ENCODE results near the gene ARHGAP22. TPM values are rescaled to one million over a fixed set of nuclear protein-coding genes. Genes with fewer than 3 reads are reported as not detected.

The ARHGAP22 gene
- total RNA-seq, 2 experiments from 2014 or later: not detected

DNA sequence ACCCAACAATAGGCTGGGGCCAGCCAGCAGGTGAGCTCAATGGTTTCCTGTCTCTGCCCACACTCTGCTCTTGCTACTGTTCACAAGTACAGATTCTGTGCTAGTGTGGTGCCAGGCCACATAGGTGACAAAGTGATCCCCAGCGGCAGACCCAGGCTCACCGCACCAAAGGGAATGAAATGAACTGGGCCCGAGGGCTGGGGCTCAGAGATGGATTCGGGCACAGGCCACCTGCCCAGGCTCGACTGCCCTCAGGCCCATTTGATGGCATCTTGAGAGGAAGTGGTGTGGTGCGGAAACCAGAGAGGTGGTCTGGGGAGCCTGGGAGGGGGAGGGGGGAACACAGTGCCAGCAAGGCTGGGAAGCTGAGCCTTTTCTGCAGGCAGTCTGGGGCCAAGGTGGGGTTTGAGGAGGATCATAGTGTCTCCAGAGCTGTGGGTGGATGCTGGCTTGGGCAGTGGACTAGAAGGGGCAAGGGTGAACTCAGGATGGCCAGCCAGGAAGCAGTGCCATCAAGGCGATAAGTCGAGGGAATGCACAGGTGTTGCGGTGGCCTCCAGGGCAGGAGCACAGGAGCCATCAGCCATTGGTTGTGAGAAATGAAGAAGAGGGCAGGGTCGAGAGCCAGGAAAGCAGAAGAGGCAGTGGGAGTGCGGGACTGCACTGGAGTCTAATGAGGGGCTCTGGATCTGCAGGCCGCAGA, 85.2 kb downstream of the ARHGAP22 start:
- Histone ChIP-seq H3K9me3 (ENCODE audit: control insufficient read depth in 1 of 2, insufficient read depth in 1 of 2, low read length in 2 of 2) (peaks cover 8 to 10% of the 10 kb centered on the region in 2 experiments), H3K27me3 (ENCODE audit: control insufficient read depth in 1 of 2, insufficient read depth in 2 of 2, low read length in 2 of 2) (peaks cover 15 to 20% of the 10 kb centered on the region in 2 experiments), H3K36me3 (ENCODE audit: insufficient read depth, low read length) (no peaks in the 10 kb centered on the region), H3K4me3 (ENCODE audit: low read length) (no peak overlapping the region), H3K27ac (ENCODE audit: low read depth in 1 of 2, low read length in 2 of 2) (no peak overlapping the region), H3K4me1 (ENCODE audit: insufficient read depth, low read length) (peaks cover 4% of the 10 kb centered on the region)
- H3K9me3 Mint-ChIP-seq: peaks cover 2% of the 10 kb centered on the region
- no peaks in the 10 kb centered on the region for H3K36me3 Mint-ChIP-seq (ENCODE audit: low read depth)
- H3K27me3 Mint-ChIP-seq: peaks cover 55% of the 10 kb centered on the region
- no peak for DNase-seq
- intact Hi-C loops (cut with DNase I, micrococcal nuclease): no loop called here
- H3K27ac Mint-ChIP-seq: no peak overlapping the region
- ATAC-seq (ENCODE audit: poor library complexity): no peak
- H3K4me1 Mint-ChIP-seq (ENCODE audit: low read depth): no peaks in the 10 kb centered on the region
- POLR2A ChIA-PET: no interaction called here
- CTCF ChIA-PET: no interaction called here
- H3K4me3 Mint-ChIP-seq: no peak overlapping the region
- TF ChIP-seq, protein P1, sequence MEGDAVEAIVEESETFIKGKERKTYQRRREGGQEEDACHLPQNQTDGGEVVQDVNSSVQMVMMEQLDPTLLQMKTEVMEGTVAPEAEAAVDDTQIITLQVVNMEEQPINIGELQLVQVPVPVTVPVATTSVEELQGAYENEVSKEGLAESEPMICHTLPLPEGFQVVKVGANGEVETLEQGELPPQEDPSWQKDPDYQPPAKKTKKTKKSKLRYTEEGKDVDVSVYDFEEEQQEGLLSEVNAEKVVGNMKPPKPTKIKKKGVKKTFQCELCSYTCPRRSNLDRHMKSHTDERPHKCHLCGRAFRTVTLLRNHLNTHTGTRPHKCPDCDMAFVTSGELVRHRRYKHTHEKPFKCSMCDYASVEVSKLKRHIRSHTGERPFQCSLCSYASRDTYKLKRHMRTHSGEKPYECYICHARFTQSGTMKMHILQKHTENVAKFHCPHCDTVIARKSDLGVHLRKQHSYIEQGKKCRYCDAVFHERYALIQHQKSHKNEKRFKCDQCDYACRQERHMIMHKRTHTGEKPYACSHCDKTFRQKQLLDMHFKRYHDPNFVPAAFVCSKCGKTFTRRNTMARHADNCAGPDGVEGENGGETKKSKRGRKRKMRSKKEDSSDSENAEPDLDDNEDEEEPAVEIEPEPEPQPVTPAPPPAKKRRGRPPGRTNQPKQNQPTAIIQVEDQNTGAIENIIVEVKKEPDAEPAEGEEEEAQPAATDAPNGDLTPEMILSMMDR (IDR thresholded peaks at IDR 0.05): no peak

DNA sequence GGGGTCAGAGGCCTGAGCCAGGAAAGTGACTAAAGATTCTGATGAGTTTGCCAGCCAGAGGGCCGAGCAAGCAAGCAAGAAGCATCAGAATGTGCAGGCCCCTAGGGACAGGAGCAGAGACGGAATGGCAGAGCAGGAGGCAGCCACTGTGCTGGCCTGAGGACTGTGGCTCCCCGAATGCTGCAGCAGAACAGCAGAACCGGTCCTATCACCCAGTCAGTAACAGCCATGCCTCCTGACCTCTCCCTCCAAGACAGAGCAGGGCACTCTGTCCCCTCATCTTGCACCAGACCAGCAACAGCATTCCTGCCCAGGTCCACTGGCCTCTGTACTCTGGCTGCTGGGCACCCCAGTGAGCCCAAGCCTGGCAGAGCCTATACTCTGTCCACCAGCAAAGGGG, 85.9 kb downstream of the ARHGAP22 start:
- Histone ChIP-seq H3K36me3 (ENCODE audit: insufficient read depth, low read length) (no peaks in the 10 kb centered on the region), H3K4me1 (ENCODE audit: insufficient read depth, low read length) (peaks cover 4% of the 10 kb centered on the region), H3K27ac (ENCODE audit: low read depth in 1 of 2, low read length in 2 of 2) (no peak overlapping the region), H3K9me3 (ENCODE audit: control insufficient read depth in 1 of 2, insufficient read depth in 1 of 2, low read length in 2 of 2) (peaks cover 10 to 13% of the 10 kb centered on the region in 2 experiments), H3K4me3 (ENCODE audit: low read length) (no peak overlapping the region), H3K27me3 (ENCODE audit: control insufficient read depth in 1 of 2, insufficient read depth in 2 of 2, low read length in 2 of 2) (peaks cover 15 to 20% of the 10 kb centered on the region in 2 experiments)
- H3K27me3 Mint-ChIP-seq: peaks cover 53% of the 10 kb centered on the region
- no peak overlapping the region for H3K27ac Mint-ChIP-seq
- intact Hi-C loops (cut with DNase I, micrococcal nuclease): no loop called here
- no peaks in the 10 kb centered on the region for H3K36me3 Mint-ChIP-seq (ENCODE audit: low read depth)
- ChIA-PET POLR2A (no interaction called here), CTCF (no interaction called here)
- no peak overlapping the region for H3K4me3 Mint-ChIP-seq
- ATAC-seq (ENCODE audit: poor library complexity) (no peak), DNase-seq (no peak)
- H3K9me3 Mint-ChIP-seq: peaks cover 2% of the 10 kb centered on the region
- no peaks in the 10 kb centered on the region for H3K4me1 Mint-ChIP-seq (ENCODE audit: low read depth)
- TF ChIP-seq, protein P1 (IDR thresholded peaks at IDR 0.05): no peak

DNA sequence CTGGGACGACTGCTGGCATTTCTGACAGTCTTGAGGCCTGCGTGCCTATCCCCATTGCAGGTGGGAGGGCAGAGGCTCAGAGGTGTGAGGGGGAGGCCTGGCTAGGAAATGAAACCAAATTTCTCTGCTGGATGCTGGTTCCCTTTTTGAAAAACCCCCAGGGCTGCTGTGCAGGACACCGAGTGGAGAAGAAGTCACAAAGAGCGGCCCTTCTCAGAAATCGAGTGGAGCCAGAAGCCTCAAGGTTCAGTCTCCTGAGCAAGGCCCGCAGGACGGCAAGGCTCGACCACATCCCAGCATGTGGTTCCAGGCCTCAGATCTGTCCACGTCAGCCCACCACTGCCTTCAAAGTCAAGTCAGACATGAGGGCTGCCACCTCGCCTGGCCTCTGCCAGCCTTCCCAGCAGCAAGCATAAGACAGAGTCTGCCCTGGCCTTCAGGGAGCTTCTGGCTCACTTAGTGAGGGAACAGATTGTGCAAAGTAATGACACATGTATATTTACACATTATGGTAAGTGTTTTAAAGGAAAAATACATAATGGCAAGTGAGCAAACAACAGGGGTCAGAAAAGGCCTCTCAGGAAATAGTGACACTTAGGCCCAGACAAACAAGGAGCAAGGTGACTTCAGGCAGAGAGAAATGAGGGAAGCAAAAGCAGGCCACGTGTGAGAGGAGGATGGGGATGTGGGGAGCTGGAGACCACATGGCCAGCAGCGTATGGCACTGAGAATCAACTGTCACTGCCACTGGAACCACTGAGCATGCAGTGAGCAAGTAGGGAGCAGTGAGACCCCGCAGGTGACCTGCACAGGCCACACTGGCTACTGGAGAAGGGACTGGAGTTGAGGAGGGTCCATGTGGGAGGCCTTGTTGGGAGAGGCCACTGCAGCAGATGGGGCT, 86.7 kb downstream of the ARHGAP22 start:
- peaks cover 10 to 14% of the 10 kb centered on the region in 2 experiments for H3K9me3 ChIP-seq (ENCODE audit: control insufficient read depth in 1 of 2, insufficient read depth in 1 of 2, low read length in 2 of 2)
- TF ChIP-seq, protein P1 (IDR thresholded peaks at IDR 0.05): no peak
- no peak overlapping the region for H3K27ac ChIP-seq (ENCODE audit: low read depth in 1 of 2, low read length in 2 of 2)
- H3K27ac Mint-ChIP-seq: no peak overlapping the region
- peaks cover 12 to 18% of the 10 kb centered on the region in 2 experiments for H3K27me3 ChIP-seq (ENCODE audit: control insufficient read depth in 1 of 2, insufficient read depth in 2 of 2, low read length in 2 of 2)
- peaks cover 4% of the 10 kb centered on the region for H3K4me1 ChIP-seq (ENCODE audit: insufficient read depth, low read length)
- no peak overlapping the region for H3K4me3 ChIP-seq (ENCODE audit: low read length)
- peak in 1 of 14 experiments; percentile 23 for DNase-seq
- H3K4me3 Mint-ChIP-seq: no peak overlapping the region
- ChIA-PET CTCF (no interaction called here), POLR2A (no interaction called here)
- H3K36me3 Mint-ChIP-seq (ENCODE audit: low read depth): no peaks in the 10 kb centered on the region
- H3K36me3 ChIP-seq (ENCODE audit: insufficient read depth, low read length): no peaks in the 10 kb centered on the region
- no peaks in the 10 kb centered on the region for H3K4me1 Mint-ChIP-seq (ENCODE audit: low read depth)
- H3K9me3 Mint-ChIP-seq: peaks cover 4% of the 10 kb centered on the region
- ATAC-seq (ENCODE audit: poor library complexity): no peak
- peaks cover 53% of the 10 kb centered on the region for H3K27me3 Mint-ChIP-seq
- intact Hi-C loops (cut with DNase I, micrococcal nuclease): no loop called here
